GF-D8 (cell line): Measurements from ENCODE around the gene KLF15.

Source experiments
- DNase-seq: peaks from one replicate; lab custom pipeline; 2025; lab: John Stamatoyannopoulos, UW

Gene KLF15

DNA sequence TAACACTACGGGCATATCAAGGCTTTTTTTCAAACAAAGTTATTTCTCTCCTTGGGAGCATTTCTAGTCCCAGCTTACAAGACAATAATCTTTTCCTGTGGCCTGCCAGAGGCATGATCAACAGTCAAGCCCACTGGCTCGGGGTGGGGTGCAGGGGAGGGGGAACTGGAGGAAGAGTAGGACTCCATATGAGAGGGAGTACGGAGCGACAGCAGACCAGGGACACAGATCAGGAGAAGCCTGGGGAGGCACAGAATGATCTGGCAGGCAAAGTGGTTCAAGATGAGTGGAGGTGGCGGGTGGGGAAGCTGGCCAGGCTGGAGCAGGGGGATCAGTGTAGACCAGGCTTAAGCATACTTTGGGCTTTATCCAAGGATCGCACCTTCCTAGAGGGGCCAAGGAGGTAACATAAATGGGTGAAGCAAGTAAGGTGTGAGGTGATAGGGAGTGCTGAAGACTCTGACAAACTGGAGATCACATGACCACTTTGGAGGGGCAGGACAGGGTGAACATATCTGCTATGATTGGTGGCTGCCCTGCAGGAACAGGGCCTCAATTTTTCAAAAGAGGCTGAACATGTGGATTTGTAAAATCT lies 37.4 kb downstream of the KLF15 start:
- DNase-seq: no peak

DNA sequence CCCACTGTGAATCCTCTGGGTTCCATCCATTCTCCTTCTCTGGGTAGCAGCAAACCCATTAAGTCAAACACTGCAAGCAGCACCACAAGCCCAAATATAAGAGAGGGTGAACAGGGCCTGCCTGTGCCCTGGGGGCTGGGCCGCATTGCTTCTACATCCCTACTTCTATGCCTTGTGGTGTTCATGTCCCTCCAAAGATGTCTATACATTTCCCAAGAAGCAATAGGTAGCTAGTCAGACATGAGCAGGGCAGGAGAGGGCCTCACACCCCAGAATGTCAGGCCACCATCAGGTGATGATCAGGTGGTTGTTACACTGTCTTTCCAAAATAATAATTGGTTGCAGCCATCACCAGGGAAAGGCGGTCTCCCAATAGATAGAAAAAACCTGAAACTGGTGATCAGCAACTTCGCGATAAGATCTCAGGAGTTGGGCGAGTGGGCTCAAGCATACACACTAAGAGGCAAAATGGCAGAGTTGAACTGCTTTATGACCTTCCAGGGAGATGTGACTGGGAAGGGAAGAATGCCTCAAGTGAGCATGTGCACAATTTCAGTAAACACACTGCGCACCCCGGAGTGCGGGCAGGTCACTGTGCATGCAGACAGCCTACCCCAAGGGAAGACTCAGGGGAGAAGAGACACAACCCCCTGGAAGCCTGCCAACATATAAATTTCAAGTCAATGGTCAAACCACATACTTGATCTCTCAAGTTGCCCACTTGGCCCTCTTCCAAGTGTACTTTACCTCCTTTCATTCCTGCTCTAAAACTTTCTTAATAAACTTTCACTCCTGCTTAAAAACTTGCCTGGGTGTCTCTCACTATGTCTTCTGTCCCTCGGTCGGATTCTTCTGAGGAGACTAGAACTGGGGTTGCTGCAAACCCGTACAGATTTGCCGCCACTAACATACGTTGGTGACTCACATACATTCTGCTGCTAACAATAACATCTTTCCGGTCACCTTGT lies 39.9 kb downstream of the KLF15 start:
- DNase-seq: no peak

DNA sequence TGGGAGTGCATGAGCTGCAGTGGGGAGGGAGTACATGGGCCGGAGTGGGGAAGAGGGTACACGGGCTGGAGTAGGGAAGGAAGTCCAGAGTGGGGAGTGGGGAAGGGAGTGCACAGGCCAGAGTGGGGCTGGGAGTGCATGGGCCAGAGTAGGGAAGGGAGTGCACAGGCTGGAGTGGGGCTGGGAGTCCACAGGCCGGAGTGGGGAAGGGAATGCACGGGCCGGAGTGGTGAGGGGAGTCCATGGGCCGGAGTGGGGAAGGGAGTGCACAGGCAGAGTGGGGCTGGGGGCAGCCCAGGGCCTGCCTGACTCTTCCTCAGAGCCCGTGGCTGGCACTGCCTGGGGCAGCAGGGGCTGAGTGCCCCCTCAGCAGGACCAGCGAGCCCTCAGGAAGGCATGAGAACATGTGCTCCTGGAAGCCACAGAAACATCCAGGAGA lies 40.7 kb downstream of the KLF15 start:
- no peak for DNase-seq

DNA sequence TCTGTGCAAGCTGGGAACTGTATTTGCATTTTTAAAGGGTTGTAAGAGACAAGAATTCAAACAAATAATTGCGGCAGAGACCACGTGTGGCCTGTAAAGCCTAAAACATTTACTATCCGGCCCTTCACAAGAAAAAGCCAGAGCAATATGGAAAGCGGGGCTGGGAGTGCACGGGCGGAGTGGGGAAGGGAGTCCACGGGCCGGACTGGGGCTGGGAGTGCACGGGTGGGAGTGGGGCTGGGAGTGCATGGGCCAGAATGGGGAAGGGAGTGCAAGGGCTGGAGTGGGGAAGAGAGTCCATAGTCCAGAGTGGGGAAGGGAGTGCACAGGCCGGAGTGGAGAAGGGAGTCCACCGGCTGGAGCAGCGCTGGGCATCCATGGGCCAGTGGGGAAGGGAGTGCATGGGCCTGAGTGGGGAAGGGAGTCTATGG lies 41.2 kb downstream of the KLF15 start:
- DNase-seq: no peak

DNA sequence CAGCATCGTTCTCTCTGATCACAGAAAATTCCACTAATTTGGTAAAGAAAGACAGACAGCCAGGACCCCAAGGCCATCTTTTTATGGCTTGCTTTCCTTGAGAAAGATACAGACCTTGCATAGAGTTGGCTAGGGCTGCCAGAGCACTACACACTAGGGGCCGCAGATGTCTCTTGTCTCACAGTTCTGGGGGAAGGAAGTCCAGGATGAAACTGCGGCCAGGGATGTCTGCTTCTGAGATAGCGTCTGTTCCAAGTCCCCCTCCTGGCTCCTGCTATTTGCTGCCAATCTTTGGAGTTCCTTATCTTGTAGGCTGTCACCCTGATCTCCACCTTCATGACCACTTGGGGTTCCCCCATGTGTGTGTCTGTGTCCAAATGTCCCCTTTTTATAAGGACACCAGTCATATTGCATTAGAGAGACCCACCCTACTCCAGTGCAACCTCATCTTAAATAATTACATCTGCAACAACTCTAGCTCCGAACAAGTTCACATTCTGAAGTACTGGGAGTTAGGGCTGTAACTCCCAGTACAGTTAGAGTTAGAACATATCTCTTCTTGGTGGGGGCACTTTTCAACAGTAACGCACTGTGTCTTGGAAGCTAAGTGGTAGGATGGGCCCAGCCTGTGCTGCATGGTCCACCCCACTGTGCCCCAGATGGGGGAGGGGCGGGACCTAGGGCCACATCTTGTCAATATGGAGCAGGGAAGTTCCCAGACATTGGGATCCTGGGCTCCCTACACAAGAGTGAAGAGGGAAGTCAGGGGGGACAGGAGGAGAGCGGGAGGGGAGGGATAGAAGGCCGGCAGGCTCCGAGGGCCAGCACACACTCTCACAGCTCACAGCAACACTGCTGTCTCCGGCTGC lies 42.2 kb downstream of the KLF15 start:
- DNase-seq: no peak

DNA sequence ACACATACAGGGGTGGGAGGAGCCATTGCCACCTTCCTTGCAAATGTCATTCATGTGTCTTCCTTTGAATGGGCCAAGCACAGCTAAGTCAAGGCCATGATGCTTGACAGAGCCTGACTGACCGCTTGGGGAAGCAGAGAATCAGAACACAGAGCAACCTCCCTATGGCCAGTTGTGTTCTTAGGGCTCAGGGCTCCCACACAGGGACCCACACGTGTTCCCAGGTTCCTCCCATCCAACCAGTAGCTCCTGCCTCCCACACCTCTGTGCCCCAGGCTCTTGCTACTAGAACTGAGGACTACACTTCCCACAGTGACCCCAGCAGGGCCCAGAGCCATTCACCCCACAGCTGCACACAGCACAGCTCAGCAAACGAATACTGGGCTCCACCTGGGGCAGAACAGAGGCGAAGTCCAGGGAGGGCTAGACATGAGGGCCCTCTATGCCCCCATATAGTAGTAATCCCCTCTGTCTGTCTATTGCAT lies 42.9 kb downstream of the KLF15 start:
- no peak for DNase-seq

DNA sequence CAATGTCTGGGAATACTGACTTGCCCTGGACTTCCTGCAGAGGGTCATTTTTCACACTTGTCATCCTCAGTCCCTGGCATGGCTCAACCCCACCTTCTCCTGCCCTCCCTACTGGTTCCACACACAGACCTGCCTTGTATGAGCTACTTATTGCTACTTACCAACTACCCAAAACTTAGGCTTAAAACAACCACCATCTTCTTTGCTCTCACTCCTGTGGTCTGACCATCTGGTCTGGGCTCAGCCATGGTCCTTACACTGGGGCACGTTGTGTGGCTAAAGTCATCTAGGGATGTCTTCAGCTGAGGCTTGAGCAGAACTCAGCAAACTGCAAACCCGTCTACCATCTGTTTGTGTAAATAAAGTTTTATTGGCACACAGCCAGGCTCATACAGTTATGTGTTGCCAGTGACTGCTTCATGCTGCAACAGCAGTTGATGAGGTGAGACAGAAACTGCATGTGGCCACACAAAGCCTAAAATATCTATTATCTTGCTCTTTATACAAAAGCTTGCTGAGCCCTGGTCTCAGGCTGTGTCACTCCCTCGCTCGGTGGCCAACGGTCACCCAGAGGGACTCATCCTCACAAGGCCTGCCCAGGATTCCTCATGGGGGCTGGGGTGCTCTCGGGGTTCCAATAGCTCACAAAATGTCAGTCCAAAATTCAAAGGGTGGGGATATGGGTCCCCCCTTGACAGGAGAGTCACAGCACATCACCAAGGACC lies 43.5 kb downstream of the KLF15 start:
- no peak for DNase-seq

DNA sequence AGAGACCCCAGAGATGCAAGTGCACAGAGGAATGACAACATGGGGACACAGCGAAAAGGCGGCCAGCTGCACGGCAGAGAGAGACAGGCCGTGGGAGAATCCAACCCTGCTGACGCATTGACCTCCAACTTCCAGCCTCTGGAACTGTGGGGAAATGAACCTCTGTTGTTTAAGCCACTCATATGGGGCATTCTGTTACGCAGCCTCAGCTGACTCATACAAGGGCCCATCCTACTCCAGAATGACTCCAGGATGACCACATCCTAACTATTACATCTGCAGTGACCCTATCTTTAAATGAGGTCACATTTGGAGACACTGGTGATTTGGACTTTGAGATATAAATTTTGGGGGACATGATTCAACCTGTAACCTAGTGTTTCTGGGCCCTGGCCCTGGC lies 44.0 kb downstream of the KLF15 start:
- no peak for DNase-seq

DNA sequence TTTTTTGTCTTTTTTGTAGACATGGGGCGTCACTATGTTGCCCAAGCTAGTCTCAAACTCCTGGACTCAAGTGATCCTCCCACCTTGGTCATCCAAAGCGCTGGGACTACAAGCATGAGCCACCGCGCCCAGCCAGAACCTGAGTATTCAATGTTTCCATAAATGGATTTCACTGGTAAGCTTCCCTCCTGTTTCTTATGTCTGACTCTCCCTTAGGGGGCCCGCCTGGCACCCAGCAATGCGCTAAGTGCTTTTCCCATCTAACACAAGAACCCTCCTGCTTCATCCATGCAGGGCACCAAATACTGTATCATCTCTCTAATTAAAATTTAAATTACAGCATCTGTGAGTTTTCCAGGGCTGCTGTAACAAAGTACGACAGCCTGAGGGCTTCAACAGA lies 44.9 kb downstream of the KLF15 start:
- no peak for DNase-seq

DNA sequence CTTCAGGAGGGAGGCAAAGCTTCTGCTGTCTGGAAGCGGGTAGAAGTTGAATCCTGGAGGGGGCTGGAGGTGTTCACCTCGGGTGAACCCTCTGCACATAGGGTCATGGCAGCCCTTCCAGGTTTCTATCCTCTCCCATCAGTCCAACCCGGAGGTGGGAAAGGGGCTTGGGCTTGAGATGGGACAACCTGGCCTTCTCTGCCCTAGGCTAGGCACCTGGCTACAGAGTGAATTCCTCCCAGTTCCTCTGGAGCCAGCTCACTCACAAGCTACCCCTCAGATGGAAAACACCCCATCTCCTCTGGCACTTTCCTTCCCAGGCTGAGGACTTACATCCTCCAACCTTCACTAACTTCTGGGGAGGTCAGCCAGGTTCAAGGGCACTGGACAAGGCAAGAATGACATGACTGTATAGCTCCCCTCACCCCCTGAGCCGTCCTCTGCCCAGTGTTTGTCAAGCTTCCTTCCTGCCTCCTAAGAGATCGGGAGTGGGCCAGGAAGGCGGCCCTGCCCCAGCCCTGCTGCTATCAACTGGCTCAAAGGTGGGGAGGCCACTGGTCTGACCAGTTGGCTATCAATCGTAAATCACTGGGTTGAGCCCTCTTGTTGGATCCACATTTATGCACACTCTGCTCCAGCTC lies 45.8 kb downstream of the KLF15 start:
- no peak for DNase-seq

DNA sequence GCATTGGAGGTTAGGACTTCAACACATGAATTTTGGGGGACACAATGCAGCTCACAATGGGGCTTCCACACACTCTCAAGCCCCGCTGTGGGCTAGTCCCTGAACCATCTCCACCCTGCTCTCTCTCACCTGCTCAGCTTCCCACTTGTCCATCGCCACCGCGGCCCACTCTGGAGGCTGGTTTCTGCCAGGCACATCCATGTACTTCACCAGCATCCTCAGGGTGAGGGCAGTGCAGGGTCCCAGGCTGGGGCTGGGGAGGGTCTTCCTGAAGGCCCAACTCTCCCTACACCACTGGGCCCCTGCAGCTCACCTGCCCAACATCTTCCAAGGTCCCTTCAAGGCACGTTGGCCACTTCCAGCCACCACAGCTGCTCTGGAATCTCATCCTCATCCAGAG lies 46.4 kb downstream of the KLF15 start:
- DNase-seq: no peak

DNA sequence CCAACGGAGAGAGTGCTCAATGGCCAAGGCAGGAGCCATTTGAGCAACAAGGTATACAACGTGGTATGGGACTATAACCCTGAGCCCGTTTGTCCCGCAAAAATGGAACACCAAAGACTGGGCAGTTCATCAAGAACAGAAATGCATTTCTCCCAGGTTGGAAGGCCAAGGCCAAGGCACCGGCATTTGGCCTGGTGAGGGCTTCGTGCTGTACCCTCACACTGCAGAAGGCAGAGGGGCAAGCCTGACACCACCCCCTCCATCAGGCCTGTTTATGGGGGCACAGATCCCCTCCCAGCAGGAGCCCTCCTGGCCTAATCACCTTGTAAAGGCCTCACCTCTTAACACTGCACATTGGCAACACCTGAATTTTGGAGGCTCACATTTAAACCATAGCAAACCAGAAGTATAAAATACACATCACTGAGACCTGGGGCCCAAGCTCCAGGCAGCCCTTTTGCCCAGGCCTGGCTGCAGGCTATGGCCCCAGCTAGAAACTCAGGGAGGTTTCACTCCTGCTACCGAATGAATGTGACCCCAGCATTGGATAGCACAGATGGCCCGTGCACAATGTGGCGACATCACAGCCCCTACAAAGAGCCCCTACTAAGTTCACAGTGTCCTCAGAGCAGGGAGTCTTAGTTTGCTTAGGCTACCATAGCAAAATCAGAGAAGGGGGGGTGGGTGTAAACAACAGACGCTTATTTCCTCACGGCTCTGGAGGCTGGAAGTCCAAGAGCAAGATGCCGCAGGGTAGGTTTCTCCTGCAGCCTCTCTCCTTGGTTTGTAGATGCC lies 47.1 kb downstream of the KLF15 start:
- no peak for DNase-seq

DNA sequence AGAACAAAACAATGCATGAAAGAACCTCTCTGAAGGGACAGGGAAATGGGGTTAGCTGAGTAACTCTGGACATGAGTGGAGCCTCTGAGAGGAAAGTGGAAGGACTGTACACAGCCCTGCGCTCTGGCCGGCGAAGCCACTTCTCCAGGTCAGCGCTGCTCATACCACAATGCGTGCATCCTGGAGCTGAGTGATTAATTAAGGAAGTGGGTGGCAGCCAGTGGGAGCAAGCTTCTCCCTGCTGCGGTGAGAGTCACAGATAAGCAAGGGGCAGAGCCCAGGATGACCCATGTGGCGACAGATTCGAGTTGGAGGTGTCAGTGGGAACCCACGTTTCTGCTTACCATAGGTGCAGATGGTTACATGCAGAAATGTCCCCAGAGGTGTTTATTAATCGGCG lies 48.0 kb downstream of the KLF15 start:
- DNase-seq: no peak

DNA sequence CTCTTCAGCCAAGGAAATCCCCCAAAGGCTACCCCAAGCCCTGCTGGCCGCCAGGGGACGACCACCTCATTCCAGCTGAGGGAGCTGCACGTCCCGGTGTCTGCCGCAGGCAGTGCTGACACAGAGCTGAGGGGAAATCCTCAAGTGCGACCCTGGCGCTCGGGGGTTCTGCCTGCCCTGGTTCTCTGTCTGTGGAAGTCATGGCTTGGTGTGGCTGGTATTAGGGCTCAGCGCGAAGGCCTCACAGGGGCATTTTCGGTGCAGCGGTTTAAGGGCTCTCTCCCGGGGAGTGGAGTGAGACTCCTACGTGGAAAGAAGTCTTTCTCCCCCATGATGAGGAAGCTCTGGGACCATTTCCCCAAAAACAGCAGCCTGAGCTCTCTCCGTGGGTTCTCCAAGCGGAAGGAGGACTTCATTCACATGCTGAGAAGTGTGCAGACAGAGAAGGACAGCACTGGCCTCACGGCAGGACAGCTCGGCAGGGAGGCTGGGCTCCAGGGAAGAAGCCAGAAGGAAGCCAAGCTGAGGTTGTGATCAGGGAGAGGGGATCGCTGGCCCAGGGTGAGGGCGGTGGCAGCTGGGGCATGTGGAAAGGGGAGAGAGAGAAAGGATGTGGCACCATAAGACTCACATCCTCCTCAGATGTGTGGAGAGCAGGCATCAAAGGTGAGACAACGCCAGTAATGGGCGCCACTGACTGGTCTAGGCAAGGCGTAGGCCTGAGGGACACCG lies 48.6 kb downstream of the KLF15 start:
- DNase-seq: no peak

DNA sequence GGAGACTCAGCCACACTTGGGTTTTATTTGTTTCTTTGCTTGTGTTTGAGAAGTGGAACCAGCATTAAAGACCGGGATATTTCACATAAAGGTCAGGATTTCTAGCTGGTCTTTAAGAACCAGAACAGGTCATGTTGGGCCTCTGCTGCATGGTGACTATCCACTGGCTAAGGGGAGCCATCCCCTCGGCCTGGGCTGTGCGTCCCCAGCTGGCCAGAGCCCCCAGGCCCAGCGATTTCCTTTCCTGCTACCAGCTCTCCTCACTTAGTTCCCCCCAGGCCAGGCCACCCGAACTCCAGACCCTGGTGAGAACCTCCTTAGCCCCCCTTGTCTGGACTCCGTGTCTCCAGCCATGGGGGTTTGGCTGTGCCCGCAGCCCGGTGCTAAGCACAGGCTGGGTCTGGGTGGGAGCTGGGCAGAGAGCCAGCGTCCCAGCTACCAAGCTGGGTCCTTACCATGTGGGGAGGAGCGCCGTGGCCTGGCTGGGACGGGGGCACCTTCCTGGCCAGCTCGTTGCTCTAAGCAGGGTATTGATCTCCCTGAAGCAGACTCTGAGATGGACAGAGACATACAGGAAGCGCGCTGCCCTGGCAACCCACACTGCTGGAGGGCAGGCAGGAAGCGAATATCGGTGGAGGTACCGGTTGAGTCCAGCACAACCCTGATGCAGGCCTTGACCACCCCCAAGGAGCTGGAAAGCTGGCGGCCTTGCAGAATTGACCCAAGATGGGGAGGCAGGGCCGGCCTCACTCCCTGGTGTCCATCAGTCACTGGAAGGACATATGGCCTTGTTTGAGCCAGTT lies 49.4 kb downstream of the KLF15 start:
- no peak for DNase-seq

DNA sequence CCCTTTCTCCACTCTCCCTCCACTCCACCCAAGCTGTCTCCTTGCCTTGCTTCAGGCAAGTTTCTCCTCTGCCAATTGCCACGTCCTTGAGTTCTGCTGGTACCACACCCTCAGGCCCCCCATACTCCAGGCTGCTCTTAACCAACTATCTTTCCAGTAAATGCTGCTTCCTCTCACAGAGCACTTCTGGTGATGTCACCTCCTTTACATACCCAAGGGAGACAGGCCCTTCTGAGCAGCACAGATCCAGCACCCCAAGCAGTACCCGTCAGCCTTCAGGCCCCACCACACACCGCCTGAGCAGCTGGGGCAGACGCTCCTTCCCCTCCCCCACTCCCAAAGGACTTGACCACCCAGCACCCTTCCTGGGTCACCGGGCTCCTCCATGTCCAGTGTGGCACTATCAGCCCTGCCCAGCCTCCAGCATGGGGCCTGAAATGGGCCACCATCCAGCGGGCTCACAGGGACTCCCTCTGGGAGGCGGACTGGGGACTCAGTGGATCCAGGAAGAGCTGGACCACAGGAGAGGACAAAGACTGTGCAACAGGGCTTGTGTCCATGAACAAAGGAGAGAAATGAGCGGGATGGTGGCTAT lies 50.2 kb downstream of the KLF15 start:
- no peak for DNase-seq

DNA sequence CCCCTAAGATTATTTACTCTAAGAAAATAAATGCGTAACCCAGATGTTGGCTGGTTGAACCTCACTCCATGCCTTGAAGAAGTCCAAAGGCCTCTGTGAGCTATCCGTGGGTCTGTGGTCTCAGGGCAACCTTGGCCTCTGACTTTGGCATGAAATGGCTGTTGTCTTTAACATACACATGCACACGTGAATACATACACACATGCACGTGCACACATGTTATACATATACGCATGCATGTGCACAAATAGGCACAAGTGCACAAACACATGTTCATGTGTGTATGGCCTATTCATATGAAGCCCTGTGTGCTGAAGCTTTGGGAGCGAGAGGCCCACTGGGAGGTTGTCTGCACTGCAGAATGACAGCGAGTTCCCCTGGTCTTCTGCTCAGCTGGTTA lies 50.8 kb downstream of the KLF15 start:
- DNase-seq: no peak

DNA sequence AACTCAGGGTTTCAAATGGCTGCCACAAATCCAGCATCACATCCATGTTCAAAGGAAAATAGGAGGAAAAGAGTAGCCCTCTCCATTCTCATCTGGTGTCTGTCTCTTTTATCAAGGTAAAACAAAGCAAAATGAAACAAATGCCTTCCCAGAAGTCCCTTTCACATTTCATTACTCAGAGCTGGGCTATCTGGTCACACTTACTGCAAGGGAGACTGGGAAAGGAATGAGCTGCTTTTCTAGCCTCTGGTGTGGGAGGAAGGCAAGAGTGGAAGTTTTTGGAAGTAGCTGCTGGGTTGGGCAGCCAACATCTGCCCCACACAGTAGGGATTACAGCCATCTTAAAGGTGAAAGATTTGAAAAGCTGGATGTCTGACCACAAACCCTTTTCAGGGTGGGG lies 51.8 kb downstream of the KLF15 start:
- no peak for DNase-seq
